GM08714 (cell line): ENCODE data around the gene SLC2A13.
A peak's percentile ranks its signal among the peaks of the same experiment; 100 is the strongest.

Experiments
- H3K4me3 ChIP-seq: fragments of 200-500 bp; sonication (Bioruptor generic); 2 replicates; pipeline ENCODE4 v1.5.1; 2014; ENCODE audit warnings: mild to moderate bottlenecking, low read length, inconsistent platforms
- ZNF274 ChIP-seq: IDR thresholded peaks from 2 replicates; pipeline ENCODE4 v1.6.1; 2012; ENCODE audit warnings: mild to moderate bottlenecking, low read depth, low read length

The SLC2A13 gene

GRCh38 chr12:40122842-40123241, 17.0 kb upstream of the SLC2A13 start:
- TF ChIP-seq ZNF274 = no peak
- no peak overlapping the region for H3K4me3 ChIP-seq

DNA sequence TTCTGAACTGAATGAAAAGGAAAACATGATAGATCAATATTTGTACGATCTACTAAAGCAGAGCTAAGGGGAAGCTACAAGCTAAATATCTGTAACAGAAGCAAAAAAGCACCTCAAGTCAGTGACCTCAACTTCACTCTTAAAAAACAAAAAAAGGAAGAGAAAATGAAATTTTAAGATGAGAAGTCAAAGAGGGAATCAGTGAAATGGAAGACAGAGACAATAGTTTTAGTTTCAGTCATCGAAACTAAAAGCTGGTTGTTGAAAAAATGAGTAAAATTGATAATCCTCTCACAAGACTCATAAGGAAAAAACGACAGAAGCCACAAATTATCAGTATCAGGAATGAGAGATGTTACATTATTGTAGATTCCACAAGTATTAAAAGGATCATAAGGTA, 11.9 kb upstream of the SLC2A13 start:
- TF ChIP-seq ZNF274 = no peak
- H3K4me3 ChIP-seq = no peak overlapping the region

- H3K4me3 ChIP-seq = no peak overlapping the region
- TF ChIP-seq ZNF274 = no peak
Observed at GRCh38 chr12:40110586-40110985, 4.7 kb upstream of the SLC2A13 start.

DNA sequence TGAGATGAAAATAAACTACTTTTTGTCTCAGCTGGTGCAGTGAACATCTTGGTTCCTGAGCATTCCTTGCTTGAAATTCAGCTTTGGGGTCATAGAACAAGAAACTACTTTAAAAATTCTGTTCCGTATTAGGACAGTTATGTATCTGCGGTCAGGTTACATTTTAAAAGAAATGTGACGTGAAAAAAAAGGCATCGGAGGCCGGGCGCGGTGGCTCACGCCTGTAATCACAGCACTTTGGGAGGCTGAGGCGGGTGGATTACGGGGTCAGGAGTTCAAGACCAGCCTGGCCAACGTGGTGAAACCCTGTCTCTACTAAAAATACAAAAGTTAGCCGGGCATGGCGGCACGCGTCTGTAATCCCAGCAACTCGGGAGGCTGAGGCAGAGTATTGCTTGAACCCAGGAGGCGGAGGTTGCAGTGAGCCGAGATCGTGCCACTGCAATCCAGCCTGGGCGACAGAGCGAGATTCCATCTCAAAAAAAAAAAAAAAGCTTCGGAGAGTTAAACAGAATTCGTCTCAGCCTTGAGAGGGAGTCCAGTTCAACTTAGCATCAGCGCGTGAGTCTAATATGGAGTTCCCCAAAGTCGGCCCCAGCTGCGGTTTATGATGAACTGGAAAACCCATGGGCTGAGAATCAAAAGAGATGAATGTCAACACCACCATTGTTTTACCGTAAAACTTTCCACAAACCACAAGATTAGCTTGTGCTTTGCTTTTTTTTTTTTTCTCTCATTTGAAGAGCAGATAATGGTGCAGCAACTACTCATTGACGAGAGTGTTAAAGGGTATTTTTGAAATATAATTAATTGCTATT, 2.1 kb upstream of the SLC2A13 start:
- no peak overlapping the region for H3K4me3 ChIP-seq
- TF ChIP-seq ZNF274 = no peak

DNA sequence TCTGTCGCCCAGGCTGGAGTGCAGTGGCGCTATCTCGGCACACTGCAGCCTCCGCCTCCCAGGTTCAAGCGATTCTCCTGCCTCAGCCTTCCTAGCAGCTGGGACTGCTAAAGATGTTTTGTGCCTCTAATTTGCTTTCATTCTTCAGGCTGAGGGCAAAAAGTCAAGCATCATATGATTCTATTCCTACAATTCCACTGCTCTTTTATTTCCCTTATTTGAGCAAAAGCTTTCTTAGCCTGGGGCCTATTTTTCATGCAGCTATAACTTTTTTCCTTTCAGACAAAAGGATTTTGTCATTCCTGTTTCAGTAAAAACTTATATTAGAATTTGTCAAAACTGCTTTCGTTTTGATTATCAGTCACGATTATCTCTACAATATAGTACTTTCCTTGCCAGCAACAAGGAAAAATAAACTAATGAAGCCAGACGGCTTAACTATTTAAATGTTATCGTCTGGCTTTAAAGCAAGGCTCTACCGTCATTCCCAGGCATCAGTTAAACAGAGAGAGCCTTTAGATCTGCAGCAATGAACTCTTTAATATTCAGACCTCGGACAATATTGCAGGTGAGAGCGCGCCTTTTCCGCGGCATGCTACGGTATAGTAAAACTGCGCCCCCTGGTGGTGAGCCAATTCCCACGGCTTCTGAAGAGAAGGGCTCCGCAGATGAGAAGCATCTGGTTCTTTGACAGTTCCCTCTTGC, 1.4 kb upstream of the SLC2A13 start:
- no peak overlapping the region for H3K4me3 ChIP-seq
- no peak for TF ChIP-seq ZNF274

DNA sequence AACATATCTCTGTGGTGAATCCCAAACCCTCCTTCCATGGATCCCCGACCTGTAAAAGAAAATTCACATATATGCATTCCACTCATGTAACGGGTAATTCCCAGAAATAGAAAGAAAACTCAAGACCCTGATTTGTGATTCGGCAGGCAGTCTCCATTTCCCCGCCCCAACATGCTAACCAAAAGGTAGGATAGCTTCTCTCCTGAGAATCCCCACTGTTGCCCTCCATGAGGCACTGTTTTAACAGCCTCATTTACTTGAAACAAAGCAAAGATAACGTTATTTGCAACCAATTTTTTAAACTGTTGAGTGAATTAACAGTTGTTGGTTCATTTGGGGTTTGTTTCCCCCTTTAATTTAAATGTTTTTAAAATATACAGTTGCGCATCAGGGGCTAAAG, 774 bp upstream of the SLC2A13 start:
- TF ChIP-seq ZNF274 = no peak
- no peak overlapping the region for H3K4me3 ChIP-seq

GRCh38 chr12:40106202-40106533, 287 bp upstream of the SLC2A13 start:
- no peak for TF ChIP-seq ZNF274
- H3K4me3 ChIP-seq = peak overlapping the region; percentile 8; the same call in 1 of the 2 replicates

GRCh38 chr12:40105265-40105514, 691 bp downstream of the SLC2A13 start:
- H3K4me3 ChIP-seq = peak overlapping the region; percentile 63
- TF ChIP-seq ZNF274 = no peak

GRCh38 chr12:40104461-40105264, 1.2 kb downstream of the SLC2A13 start:
- no peak for TF ChIP-seq ZNF274
- H3K4me3 ChIP-seq = peak overlapping the region; percentile 63

- no peak overlapping the region for H3K4me3 ChIP-seq
- no peak for TF ChIP-seq ZNF274
Observed at GRCh38 chr12:40103043-40103442, 2.8 kb downstream of the SLC2A13 start.

GRCh38 chr12:40101747-40102146, 4.1 kb downstream of the SLC2A13 start:
- TF ChIP-seq ZNF274 = no peak
- no peak overlapping the region for H3K4me3 ChIP-seq

DNA sequence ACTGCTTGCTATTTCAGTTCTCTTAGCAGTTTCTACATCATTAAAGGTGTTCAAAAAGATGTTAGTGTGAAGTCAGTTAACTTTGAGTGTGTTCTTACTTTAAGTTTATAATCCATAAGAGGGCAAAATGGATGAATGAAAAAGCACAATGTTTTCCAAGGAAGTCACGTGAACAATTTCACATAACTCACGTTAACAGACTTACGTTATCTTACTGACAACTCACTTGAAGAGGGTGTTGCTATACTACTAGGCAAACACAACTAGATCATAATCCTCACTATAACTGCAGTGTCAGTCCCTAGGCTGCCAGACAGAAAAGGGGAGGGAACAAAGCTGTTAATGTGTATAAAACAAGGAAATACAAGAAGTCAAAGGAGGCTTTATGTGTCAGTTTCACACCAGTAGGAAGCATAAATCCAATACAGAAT, 6.4 kb downstream of the SLC2A13 start:
- H3K4me3 ChIP-seq = no peak overlapping the region
- TF ChIP-seq ZNF274 = no peak

GRCh38 chr12:40098406-40099145, 7.3 kb downstream of the SLC2A13 start:
- H3K4me3 ChIP-seq = no peak overlapping the region

DNA sequence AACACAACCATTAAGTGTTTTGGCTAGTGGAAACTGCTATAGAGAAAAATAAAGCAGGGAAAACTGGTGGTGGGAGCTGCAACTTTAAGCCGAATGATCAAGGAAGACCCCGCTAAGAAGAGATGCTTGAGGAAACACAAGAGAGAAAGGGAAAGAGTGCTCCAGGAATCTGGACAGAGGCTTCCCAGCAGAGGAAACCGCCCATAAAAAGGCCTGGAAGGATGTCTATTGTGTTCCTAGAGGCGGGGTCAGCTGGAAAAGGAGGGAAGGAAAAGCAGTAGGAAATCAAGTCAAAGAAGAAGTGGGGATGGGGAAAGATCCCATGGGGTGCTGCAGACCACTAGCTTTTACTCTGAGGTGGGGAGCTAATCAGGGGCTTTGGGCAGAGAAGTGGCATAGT, 12.4 kb downstream of the SLC2A13 start:
- TF ChIP-seq ZNF274 = no peak
- H3K4me3 ChIP-seq = no peak overlapping the region

More at GRCh38 chr12:40098406-40099145, 7.3 kb downstream of the SLC2A13 start:
- no peak for TF ChIP-seq ZNF274
